ENCODE measurements around the gene FAM83G. TPM values are rescaled to one million over a fixed set of nuclear protein-coding genes. Genes with fewer than 3 reads are reported as not detected.

Gene FAM83G
- total and polyA plus RNA-seq, 2 donors (not counting 3 experiments of a cell fraction or from before 2014, with no cell fraction given) = 7.0 to 10.9 TPM

DNA sequence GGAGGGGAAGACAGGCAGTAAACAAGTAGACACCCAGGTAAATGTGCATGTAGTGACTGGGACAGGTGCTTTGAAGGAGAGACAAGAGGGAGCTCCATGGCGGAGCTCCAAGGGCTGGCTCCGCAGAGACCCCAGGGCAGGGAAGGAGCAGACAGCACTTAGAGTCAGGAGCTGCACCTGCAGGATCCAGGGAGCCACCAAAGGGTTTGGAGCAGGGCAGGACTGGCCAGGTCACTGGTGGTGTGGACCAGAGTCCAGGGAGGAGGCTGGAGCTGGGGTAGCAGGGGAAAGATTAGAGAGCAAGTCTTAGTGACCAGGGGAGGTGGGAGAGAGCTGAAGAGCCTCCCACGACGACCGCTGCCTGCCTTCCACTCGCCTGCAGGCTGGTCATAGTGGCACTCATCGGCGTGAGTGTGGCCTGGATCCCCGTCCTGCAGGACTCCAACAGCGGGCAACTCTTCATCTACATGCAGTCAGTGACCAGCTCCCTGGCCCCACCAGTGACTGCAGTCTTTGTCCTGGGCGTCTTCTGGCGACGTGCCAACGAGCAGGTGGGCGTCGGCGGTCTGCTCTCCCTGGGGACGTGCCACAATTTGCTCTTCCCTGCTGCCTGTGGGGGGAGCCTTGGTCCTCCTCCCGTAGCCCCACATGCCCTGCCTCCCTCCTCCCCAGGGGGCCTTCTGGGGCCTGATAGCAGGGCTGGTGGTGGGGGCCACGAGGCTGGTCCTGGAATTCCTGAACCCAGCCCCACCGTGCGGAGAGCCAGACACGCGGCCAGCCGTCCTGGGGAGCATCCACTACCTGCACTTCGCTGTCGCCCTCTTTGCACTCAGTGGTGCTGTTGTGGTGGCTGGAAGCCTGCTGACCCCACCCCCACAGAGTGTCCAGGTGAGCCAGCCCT lies 14.7 kb upstream of the FAM83G start:
- Histone ChIP-seq H3K4me2 (ENCODE audit: insufficient read depth, low read length) (no peak overlapping the region), H3K27me3 (ENCODE audit: control insufficient read depth in 2 of 2, insufficient read depth in 2 of 2, low read length in 2 of 2) (no peaks in the 10 kb centered on the region), H3K4me1 (ENCODE audit: control insufficient read depth, extremely low read depth, insufficient read depth, low read length) (no peaks in the 10 kb centered on the region), H3K36me3 (ENCODE audit: control insufficient read depth in 2 of 2, extremely low read depth in 1 of 2, insufficient read depth in 2 of 2, low read length in 2 of 2) (peaks cover 4 to 17% of the 10 kb centered on the region in 2 experiments), H3K9me3 (replicated peaks; ENCODE audit: control insufficient read depth, insufficient read depth, low read length) (no peaks in the 10 kb centered on the region), H3K79me2 (ENCODE audit: control insufficient read depth, insufficient read depth, low read length) (no peaks in the 10 kb centered on the region), H3K9me1 (replicated peaks; ENCODE audit: control insufficient read depth, extremely low read depth, insufficient read depth, low read length) (no peaks in the 10 kb centered on the region), H2AFZ (ENCODE audit: low read depth, low read length) (no peak overlapping the region), H3K9ac (replicated peaks; ENCODE audit: extremely low read depth, insufficient read depth, low read length) (no peak overlapping the region), H3K27ac (ENCODE audit: insufficient read depth, low read depth, low read length) (no peak overlapping the region), H4K20me1 (replicated peaks; ENCODE audit: control insufficient read depth, extremely low read depth, insufficient read depth, low read length) (no peaks in the 10 kb centered on the region), H3K4me3 (replicated peaks in 1 of 3; ENCODE audit: insufficient read depth in 1 of 3, low read depth in 1 of 3, low read length in 3 of 3) (no peak overlapping the region)
- intact Hi-C loops (cut with micrococcal nuclease) (no loop called here), dilution Hi-C loops (cut with MboI; ENCODE audit: extremely low pct_ligation_motif_present, low sequenced_read_pairs) (no loop called here)
- no TSS peak for BruUV-seq (replicated peaks)
- ChIA-PET POLR2A (no interaction called here), CTCF (interaction anchor here (1.6 kb wide), 1 partner anchor 58 kb away, joined by 10 read pairs; no protein-coding TSS in a partner anchor)
- FAIRE-seq (no peak), DNase-seq (ENCODE audit: low read depth, low spot score) (no peak)
- peak; percentile 37 for TF ChIP-seq POLR2AphosphoS5 (IDR thresholded peaks at IDR 0.05; ENCODE audit: insufficient read depth, low read depth, low read length)
- TF ChIP-seq, protein P1, sequence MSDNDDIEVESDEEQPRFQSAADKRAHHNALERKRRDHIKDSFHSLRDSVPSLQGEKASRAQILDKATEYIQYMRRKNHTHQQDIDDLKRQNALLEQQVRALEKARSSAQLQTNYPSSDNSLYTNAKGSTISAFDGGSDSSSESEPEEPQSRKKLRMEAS (IDR thresholded peaks at IDR 0.05; ENCODE audit: insufficient read depth, insufficient read length) = no peak
- peak; percentile 33 for TF ChIP-seq POLR2A (IDR thresholded peaks at IDR 0.05; ENCODE audit: low read depth, low read length)
- TF ChIP-seq GATA2 (IDR thresholded peaks at IDR 0.05; ENCODE audit: insufficient read depth, insufficient read length, low read depth, low read length) = no peak

DNA sequence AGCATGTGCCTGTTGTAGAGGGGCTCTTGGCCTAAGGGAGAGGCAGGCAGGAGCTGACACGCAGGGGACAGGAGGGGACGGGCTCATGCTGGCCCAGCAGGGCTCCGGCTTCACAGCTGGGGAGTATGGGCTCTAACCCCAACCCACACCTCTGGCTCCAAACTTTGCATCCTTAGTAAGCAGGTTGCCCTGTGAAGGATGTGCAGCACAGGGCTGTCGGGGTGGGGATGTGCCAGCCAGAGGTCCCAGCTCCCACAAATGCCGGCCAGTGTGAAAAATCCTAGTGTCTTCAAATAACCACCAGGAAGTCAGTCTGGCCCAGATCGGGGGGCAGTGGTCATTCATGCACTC lies 14.0 kb upstream of the FAM83G start:
- Histone ChIP-seq H3K27ac (ENCODE audit: insufficient read depth, low read depth, low read length) (no peak overlapping the region), H3K4me1 (ENCODE audit: control insufficient read depth, extremely low read depth, insufficient read depth, low read length) (no peaks in the 10 kb centered on the region), H3K36me3 (ENCODE audit: control insufficient read depth in 2 of 2, extremely low read depth in 1 of 2, insufficient read depth in 2 of 2, low read length in 2 of 2) (peaks cover 0 to 11% of the 10 kb centered on the region in 2 experiments), H3K4me3 (replicated peaks in 1 of 3; ENCODE audit: insufficient read depth in 1 of 3, low read depth in 1 of 3, low read length in 3 of 3) (no peak overlapping the region), H3K9ac (replicated peaks; ENCODE audit: extremely low read depth, insufficient read depth, low read length) (no peak overlapping the region), H4K20me1 (replicated peaks; ENCODE audit: control insufficient read depth, extremely low read depth, insufficient read depth, low read length) (no peaks in the 10 kb centered on the region), H3K27me3 (ENCODE audit: control insufficient read depth in 2 of 2, insufficient read depth in 2 of 2, low read length in 2 of 2) (no peaks in the 10 kb centered on the region), H3K9me3 (replicated peaks; ENCODE audit: control insufficient read depth, insufficient read depth, low read length) (no peaks in the 10 kb centered on the region), H2AFZ (ENCODE audit: low read depth, low read length) (no peak overlapping the region), H3K9me1 (replicated peaks; ENCODE audit: control insufficient read depth, extremely low read depth, insufficient read depth, low read length) (no peaks in the 10 kb centered on the region), H3K4me2 (ENCODE audit: insufficient read depth, low read length) (no peak overlapping the region), H3K79me2 (ENCODE audit: control insufficient read depth, insufficient read depth, low read length) (no peaks in the 10 kb centered on the region)
- DNase-seq (ENCODE audit: low read depth, low spot score) (no peak), FAIRE-seq (no peak)
- BruUV-seq (replicated peaks) = TSS peak; percentile 36
- dilution Hi-C loops (cut with MboI; ENCODE audit: extremely low pct_ligation_motif_present, low sequenced_read_pairs) (no loop called here), intact Hi-C loops (cut with micrococcal nuclease) (no loop called here)
- CTCF ChIA-PET = interaction anchor here (1.6 kb wide), 1 partner anchor 58 kb away, joined by 10 read pairs; no protein-coding TSS in a partner anchor
- POLR2A ChIA-PET = no interaction called here
- TF ChIP-seq GATA2 (IDR thresholded peaks at IDR 0.05; ENCODE audit: insufficient read depth, insufficient read length, low read depth, low read length) = no peak
- TF ChIP-seq JUN (IDR thresholded peaks at IDR 0.05; ENCODE audit: borderline replicate concordance, insufficient read depth, insufficient read length, low read depth) = no peak

Data from endothelial cell of umbilical vein (primary cell).